Cardiac fibroblast (primary cell): Measurements from ENCODE around the gene FBXL16.

Experiments
- DNase-seq, 2 donors: peaks; one replicate each; pipeline versions ENCODE4 v3.0.0 to v3.0.0-alpha.2; 2010; ENCODE audit warnings: low read depth in 2 of 2
- H3K4me3 ChIP-seq, 2 donors: replicated peaks in 1 of 2; 1 replicate in 1 of 2; 2 replicates in 1 of 2; pipeline ENCODE4 v1.5.1; 2011; ENCODE audit warnings: low read depth in 2 of 2, low read length in 2 of 2, mild to moderate bottlenecking in 2 of 2, moderate library complexity in 1 of 2
- TF ChIP-seq, protein P1 (sequence below): IDR thresholded peaks from one replicate; pipeline ENCODE4 v1.5.1; 2011; ENCODE audit warnings: low read depth, mild to moderate bottlenecking, low read length, inconsistent platforms

Gene FBXL16

GRCh38 chr16:734208-734980 is 28.8 kb upstream of the FBXL16 start:
- H3K4me3 ChIP-seq, result no peak overlapping the region
- TF ChIP-seq, protein P1, sequence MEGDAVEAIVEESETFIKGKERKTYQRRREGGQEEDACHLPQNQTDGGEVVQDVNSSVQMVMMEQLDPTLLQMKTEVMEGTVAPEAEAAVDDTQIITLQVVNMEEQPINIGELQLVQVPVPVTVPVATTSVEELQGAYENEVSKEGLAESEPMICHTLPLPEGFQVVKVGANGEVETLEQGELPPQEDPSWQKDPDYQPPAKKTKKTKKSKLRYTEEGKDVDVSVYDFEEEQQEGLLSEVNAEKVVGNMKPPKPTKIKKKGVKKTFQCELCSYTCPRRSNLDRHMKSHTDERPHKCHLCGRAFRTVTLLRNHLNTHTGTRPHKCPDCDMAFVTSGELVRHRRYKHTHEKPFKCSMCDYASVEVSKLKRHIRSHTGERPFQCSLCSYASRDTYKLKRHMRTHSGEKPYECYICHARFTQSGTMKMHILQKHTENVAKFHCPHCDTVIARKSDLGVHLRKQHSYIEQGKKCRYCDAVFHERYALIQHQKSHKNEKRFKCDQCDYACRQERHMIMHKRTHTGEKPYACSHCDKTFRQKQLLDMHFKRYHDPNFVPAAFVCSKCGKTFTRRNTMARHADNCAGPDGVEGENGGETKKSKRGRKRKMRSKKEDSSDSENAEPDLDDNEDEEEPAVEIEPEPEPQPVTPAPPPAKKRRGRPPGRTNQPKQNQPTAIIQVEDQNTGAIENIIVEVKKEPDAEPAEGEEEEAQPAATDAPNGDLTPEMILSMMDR, result no peak
- DNase-seq, result no peak

DNA sequence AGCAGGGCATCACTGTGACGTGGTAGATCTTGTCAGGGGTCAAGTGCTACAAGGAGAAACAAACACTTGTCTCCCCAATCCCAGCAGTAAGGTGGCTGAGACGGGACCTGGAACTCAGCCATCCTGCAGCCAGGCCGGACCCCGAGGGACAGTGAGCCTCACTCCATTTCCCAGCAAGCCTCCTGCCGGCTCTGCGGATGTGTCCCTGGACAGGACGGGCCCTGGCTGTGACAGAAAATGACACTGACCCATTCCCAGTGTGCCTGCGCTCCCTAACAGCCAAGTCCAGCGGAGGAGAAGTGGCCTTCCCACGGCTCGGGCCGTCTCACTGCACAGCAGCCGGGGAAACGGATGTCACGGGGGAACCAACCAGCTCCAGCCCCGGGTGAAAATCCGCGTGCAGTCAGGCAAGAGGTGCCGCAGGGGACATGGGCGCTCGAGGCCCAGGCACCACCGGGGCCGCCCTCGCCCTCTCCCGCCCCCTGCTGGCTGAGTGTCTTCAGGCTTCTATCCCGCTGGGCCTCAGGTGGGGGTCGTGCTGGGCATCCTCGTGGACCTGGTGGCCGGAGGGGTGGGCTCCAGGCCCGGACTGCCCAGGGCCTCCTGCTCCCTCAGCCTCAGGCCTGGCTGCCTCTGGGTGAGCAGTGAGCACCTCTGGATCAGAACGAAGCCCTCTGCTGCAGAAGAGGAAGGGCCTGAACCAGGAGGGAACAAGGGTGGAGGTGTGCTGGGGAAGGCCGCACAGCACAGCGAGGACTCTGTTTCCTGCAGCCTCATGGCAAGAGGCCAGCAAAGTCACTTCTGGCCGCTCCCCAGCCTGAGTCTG is 28.0 kb upstream of the FBXL16 start:
- H3K4me3 ChIP-seq, result no peak overlapping the region
- TF ChIP-seq, protein P1, result peak; percentile 53
- no peak for DNase-seq

DNA sequence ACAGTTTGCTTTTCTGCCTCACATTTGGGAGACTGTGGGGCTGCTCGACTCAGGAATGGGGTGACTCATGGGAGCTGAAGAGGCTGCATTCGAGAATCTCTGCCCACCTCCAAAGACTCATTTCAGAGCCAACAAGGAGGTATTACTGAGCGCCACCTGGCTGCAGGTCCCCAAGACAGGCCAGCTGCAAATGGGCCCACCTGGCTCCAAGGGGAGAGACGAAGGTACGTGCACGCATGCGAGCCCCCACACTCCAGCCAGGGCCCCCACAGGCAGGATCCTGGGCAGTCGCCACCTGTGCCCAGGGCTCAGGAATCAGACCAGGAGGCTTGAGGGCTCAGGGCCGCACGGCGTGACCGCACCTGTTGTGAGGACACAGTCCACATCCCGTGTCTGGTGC is 27.3 kb upstream of the FBXL16 start:
- DNase-seq, result no peak
- no peak overlapping the region for H3K4me3 ChIP-seq
- TF ChIP-seq, protein P1, result no peak

DNA sequence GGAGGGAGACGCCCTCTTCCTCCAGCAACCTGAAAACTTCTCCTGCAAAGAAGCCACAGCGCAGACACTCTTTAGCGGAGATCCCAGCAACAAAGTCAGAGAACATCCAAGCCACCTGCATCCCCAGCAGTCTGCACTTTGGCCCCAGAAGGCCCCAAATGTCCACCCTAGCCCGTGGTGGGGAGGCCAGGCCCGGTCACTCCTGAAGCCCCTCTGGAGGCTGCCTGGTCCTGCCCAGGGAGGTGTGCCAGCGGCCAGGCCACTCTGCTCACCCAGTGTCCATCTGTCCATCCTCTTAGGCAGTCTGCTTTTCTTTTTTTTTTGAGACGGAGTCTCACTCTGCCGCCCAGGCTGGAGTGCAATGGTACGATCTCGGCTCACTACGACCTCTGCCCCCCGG is 26.7 kb upstream of the FBXL16 start:
- no peak overlapping the region for H3K4me3 ChIP-seq
- TF ChIP-seq, protein P1, result no peak
- DNase-seq, result no peak

- TF ChIP-seq, protein P1, result no peak
- no peak for DNase-seq
- no peak overlapping the region for H3K4me3 ChIP-seq
These were observed 25.3 kb upstream of the FBXL16 start for GRCh38 chr16:730666-731509.
